ENCODE measurements around the gene RNF113B.

The RNF113B gene

DNA sequence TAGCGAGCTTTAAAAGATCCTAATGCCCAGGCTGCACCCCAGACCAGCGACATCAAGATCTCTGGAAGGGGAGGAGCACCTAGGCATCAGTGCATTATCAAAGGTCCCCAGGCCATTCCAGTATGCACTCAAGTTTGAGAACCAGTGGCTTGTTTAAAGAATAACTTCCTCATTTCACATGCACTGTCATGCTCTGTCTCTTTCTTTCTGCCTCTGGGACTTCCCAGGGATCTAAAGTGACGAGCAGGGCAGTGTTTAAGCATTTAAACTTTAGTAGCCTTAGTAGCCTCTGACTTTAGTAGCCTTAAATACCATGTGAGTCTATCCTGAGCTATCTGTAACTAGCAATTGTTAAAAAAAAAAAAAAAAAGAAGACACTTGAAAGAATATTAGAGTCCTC lies 43.1 kb downstream of the RNF113B start:
- no peak overlapping the region for H3K4me3 ChIP-seq (ENCODE audit: low read length)
- no peaks in the 10 kb centered on the region for H3K27me3 ChIP-seq (ENCODE audit: insufficient read depth, low read length)
- H3K27ac ChIP-seq (ENCODE audit: low read length): no peak overlapping the region
- H3K36me3 ChIP-seq (ENCODE audit: insufficient read depth, low read depth, low read length): no peaks in the 10 kb centered on the region
- H3K9ac ChIP-seq (ENCODE audit: low read depth, low read length): no peak overlapping the region
- no peaks in the 10 kb centered on the region for H3K4me1 ChIP-seq (ENCODE audit: insufficient read depth, low read length)
- no peaks in the 10 kb centered on the region for H3K9me3 ChIP-seq (ENCODE audit: insufficient read depth, low read depth, low read length)

- Histone ChIP-seq H3K36me3 (ENCODE audit: insufficient read depth, low read depth, low read length) (no peaks in the 10 kb centered on the region), H3K4me1 (ENCODE audit: insufficient read depth, low read length) (no peaks in the 10 kb centered on the region), H3K27me3 (ENCODE audit: insufficient read depth, low read length) (no peaks in the 10 kb centered on the region)
Observed at GRCh38 chr13:98129059-98129746, 47.9 kb downstream of the RNF113B start.

More at GRCh38 chr13:98129059-98129746, 47.9 kb downstream of the RNF113B start:
- no peak overlapping the region for H3K27ac ChIP-seq (ENCODE audit: low read length)
- H3K4me3 ChIP-seq (ENCODE audit: low read length): no peak overlapping the region
- no peak overlapping the region for H3K9ac ChIP-seq (ENCODE audit: low read depth, low read length)
- no peaks in the 10 kb centered on the region for H3K9me3 ChIP-seq (ENCODE audit: insufficient read depth, low read depth, low read length)
